ENCODE results near the gene FARS2.

DNA sequence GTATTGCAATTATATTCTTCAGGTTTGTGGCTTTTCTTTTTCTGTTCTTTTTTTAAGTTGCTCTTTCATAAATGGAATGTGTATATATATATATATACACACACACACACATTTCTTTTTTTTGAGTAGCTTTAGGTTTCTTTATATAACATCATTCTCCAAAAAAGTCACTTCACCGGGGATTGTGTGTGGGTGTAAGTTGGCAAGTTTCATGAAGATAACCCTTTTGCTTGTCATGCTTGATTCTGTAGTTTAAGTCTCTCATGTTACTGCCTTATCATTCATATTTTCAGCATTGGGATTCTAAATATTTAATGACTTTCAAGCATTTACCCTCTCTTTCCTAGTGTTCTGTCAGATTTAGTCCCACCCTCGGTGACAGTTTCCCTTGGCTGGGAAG lies 181.0 kb downstream of the FARS2 start:
- no peak for TF ChIP-seq SP1 (IDR thresholded peaks at IDR 0.05)
- no peak for TF ChIP-seq BHLHE40 (IDR thresholded peaks at IDR 0.05; ENCODE audit: borderline replicate concordance)
- TF ChIP-seq FOXA1 (IDR thresholded peaks at IDR 0.05) = no peak
